ENCODE results near the gene GALNT17.

The GALNT17 gene

GRCh38 chr7:71753236-71753635 is 621.3 kb downstream of the GALNT17 start:
- DNase-seq (ENCODE audit: low spot score), result no peak

DNA sequence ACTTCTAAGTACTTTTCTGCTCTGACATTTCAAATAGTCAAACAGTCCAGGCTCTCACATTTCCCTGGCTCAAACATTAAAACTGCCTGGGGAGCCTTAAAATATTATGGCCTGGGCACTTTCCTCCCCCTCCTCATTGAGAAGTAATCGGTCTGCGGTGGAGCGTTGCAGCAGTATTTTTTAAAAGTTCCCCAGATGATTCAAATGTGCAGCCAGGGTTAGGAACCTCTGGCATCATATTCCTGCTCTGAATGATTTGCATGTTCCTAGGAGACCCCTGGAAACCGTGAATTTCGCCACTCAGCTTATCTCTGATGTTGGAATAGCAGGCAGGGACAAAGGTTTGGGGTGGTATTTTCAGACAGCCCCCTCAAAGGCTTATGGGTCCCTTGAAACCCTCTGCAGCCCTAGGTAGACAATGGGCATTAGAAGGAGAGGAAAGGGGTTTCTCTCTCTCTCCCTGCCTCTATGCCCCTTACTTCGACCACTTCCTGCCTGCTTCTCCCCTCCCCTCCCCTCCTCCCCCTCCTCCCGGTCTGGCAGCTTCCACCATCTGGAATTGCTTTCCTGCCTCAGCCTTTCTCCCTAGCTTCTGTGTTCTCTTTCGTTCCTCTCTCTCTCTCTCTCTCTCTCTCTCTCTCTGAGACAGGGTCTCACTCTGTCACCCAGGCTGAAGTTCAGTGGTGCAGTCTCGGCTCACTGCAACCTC is 622.2 kb downstream of the GALNT17 start:
- no peak for DNase-seq (ENCODE audit: low spot score)

DNA sequence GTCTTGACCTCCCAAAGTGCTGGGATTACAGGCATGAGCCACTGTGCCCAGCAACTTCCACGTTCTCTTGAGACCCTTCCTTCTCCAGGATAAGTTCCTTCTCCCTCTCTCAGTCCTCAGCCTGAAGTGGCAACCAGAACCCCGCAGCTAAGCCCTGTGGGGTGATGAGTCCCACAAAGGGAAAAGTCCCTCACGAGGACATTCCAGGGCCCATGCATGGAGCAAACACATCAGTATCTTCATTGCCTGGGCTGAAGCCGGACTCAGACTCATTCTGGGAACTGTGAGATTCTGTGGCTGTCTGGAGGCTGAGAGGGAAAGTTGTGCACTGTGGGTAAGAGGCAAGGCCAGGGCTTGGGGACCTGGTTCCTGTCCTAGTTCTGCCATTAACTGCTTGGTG is 622.9 kb downstream of the GALNT17 start:
- no peak for DNase-seq (ENCODE audit: low spot score)

GRCh38 chr7:71761336-71761735 is 629.4 kb downstream of the GALNT17 start:
- no peak for DNase-seq (ENCODE audit: low spot score)

All from NAMALWA (cell line).